Thyroid gland (tissue), 4 donors: ENCODE measurements around the gene DNASE2B.

Source experiments
- CTCF ChIP-seq, 6 experiments: fragments of 200-600 bp in 3 of 6; fragments of 450-650 bp in 3 of 6; sonication (generic) in 3 of 6; IDR thresholded peaks; one replicate each; pipeline ENCODE4 v1.5.1; 2016 to 2019; ENCODE audit warnings: antibody characterized with exemption in 6 of 6, mild to moderate bottlenecking in 2 of 6, inconsistent platforms in 1 of 6, moderate library complexity in 1 of 6
- POLR2A ChIP-seq, 2 donors: fragments of 450-650 bp; IDR thresholded peaks; one replicate each; pipeline ENCODE4 v1.6.1; 2017; ENCODE audit warnings: antibody characterized with exemption in 2 of 2, mild to moderate bottlenecking in 2 of 2, moderate library complexity in 1 of 2

- no peak for TF ChIP-seq CTCF (IDR thresholded peaks at IDR 0.05)
- TF ChIP-seq POLR2A (IDR thresholded peaks at IDR 0.05), result no peak
Observed at GRCh38 chr1:84374991-84375696, 23.1 kb upstream of the DNASE2B start.
